Measurements from ENCODE around the gene FKBP9. TPM values are rescaled to one million over a fixed set of nuclear protein-coding genes. Genes with fewer than 3 reads are reported as not detected.

The FKBP9 gene
- total RNA-seq, 1 donor from 2014 or later, result 137 TPM

DNA sequence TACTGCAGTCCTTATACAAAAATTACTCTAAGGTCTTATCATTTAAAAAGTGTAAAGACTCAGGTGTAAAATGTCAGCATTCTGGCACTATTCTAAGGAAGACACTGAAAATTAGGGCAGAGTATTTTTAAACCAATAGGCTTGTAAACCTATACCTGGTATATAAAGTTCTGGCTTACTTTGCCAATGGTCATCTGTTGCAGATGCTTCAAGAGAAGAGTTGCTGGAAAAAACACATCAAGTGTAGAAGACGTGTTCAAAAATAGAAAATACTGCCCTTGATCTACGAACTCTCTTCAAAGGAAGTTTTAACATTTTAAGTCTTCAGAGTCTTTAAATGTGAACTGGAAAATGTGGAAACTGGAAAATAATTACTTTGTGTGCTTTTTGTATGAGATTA is 81.4 kb downstream of the FKBP9 start:
- DNase-seq (ENCODE audit: low read depth), result no peak
- peak overlapping the region; percentile 55 for H3K4me3 ChIP-seq (ENCODE audit: low read depth, low read length)
- TF ChIP-seq, protein P1, sequence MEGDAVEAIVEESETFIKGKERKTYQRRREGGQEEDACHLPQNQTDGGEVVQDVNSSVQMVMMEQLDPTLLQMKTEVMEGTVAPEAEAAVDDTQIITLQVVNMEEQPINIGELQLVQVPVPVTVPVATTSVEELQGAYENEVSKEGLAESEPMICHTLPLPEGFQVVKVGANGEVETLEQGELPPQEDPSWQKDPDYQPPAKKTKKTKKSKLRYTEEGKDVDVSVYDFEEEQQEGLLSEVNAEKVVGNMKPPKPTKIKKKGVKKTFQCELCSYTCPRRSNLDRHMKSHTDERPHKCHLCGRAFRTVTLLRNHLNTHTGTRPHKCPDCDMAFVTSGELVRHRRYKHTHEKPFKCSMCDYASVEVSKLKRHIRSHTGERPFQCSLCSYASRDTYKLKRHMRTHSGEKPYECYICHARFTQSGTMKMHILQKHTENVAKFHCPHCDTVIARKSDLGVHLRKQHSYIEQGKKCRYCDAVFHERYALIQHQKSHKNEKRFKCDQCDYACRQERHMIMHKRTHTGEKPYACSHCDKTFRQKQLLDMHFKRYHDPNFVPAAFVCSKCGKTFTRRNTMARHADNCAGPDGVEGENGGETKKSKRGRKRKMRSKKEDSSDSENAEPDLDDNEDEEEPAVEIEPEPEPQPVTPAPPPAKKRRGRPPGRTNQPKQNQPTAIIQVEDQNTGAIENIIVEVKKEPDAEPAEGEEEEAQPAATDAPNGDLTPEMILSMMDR (conservative IDR thresholded peaks at IDR 0.05; ENCODE audit: low read depth, low read length), result no peak

DNA sequence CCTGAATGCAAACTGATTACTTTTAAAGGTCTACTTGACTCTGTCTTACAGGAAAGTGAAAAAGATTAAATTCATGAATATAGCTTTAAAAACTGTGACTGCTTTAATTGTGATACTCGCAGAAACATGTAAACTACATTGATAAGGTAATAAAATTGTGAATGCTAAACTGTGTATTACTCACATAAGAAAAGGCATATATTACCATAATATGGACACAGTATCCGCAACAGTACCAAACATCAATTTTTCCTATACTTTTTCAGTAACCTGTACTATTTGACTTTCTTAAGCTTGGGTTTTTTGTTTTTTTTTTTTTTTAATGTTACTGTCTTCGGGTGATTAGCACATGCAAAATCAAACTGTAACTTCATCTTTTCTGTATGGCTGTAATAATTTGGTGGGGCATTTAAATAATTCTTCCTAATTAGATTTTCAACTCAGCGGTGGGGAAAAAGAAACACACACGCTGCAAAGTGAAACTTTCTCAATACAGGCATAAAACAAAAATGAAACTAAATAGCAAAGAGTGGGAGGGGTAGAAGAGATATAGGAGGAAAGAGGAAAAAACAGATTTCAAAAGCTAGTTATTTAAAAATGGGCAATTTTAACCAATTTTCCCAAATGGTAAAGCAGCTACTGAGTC is 82.1 kb downstream of the FKBP9 start:
- no peak for DNase-seq (ENCODE audit: low read depth)
- TF ChIP-seq, protein P1 (conservative IDR thresholded peaks at IDR 0.05; ENCODE audit: low read depth, low read length), result no peak
- H3K4me3 ChIP-seq (ENCODE audit: low read depth, low read length), result peak overlapping the region; percentile 55

DNA sequence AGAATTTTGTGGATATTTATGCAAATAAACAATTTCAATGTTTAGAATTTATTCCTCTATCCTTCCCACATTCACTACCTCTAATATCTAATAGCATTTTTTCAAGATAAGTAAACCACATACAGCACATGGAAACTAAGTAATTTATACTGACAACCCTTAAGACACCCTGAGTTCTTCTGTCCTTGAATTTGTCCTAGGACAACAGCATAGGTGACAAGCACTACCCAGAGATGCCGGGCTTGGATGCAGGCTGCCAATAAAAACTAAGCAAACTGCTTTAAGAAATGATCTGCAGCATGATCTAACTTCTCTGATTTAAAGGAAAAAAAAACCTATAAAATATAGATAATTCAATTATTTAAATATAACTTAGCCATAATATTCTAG is 82.7 kb downstream of the FKBP9 start:
- DNase-seq (ENCODE audit: low read depth), result no peak
- peak overlapping the region; percentile 55 for H3K4me3 ChIP-seq (ENCODE audit: low read depth, low read length)
- TF ChIP-seq, protein P1 (conservative IDR thresholded peaks at IDR 0.05; ENCODE audit: low read depth, low read length), result no peak

DNA sequence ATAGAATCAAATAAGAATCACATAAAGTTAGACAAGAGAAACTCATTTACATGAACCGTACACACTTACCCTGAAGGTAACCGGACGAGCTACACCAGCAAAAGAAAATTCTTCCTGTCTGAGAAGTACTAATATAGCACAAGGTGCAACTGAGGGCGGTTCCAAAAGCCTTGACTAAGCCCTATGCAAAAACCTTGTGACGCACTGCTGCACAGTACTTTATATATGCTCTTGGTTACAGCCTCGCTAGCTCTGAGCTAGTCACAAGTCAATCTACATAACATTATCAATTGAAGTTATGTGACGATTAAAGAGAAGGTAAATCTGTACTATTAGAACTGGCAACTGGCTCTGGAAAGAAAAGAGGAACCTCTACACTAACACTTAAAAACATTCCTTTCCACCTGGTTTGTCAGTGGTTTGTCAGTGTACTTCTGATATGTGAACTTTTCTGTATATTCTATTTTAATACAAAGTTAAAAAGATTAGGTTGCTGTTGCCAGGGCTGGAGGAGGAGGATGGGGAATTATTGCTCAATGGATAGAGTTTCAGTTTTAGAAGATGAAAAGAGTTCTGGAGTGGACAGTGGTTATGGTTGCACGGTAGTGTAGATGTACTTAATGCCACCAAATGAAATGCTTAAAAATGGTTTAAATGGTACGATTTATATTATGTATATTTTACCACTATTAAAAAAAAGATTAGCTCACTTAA is 83.7 kb downstream of the FKBP9 start:
- TF ChIP-seq, protein P1 (conservative IDR thresholded peaks at IDR 0.05; ENCODE audit: low read depth, low read length), result no peak
- no peak for DNase-seq (ENCODE audit: low read depth)
- H3K4me3 ChIP-seq (ENCODE audit: low read depth, low read length), result peak overlapping the region; percentile 40

DNA sequence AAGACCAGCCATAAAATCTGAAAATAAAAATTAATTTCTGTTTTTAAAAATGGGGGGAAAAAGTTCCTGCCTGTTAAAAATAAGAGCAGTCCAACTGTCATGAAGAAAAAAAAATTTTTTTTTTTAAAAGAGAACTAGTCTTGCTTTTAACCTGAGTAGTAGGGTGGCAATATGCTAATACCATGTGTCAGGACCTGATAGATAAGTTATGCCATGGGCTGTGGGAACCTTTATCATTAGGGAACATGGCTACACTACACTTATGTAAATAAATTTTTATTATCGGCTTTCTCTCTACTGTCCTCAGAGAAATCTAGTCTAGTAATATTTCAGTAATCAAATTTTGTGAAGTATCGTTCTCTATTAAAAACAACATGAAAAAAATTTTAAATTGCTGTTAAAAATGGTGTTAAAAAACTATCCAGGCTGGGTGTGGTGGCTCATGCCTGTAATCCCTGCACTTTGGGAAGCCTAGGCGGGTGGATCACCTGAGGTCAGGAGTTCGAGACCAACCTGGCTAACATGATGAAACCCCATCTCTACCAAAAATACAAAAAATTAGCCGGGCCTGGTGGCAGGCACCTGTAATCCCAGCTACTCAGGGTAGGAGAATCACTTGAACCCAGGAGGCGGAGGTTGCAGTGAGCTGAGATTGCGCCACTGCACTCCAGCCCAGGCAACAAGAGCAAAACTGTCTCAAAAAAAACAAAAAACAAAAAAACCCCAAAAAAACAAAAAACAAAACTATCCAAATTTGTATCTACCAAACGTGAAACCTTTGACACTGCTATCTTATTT is 84.6 kb downstream of the FKBP9 start:
- TF ChIP-seq, protein P1 (conservative IDR thresholded peaks at IDR 0.05; ENCODE audit: low read depth, low read length), result no peak
- DNase-seq (ENCODE audit: low read depth), result no peak
- H3K4me3 ChIP-seq (ENCODE audit: low read depth, low read length), result no peak overlapping the region

DNA sequence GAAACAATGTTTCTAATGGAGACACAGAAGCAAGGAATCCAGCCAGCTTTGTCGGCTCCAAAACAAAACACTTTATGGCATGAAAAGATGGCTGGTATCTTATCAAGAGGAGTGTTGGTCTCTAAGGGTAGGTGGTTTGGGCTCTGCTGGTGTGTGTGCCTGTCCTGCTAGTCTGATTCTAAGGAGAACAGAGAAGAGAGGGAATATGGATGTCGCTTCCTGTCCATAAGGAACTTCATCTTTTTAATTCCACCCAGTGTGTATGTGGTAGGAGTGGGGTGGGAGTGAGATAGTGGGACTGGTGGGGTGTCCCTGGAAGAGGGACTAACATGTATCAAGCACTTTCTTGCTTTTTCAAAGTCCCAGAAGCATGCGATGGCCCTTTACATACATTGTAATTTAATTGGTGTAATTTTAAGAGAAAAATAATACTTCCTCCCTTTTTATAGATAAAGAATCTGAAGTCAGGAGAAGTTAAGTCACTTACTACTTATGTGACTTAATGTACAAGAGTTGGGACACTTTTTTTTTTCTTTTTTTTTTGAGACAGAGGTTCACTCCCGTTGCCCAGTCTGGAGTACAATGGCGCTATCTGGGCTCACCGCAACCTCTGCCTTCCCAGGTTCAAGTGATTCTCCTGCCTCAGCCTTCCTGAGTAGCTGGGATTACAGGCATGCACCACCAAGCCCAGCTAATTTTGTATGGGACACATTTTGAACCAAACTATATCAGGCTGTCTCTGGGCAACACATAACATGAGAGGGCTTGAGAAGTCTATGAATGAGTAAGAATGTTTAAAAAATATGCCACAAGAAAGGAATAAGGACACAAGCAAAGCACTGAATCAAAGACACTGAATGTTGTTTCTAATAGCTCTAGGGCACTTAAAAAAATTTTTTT is 86.5 kb downstream of the FKBP9 start:
- no peak for DNase-seq (ENCODE audit: low read depth)
- TF ChIP-seq, protein P1 (conservative IDR thresholded peaks at IDR 0.05; ENCODE audit: low read depth, low read length), result no peak
- no peak overlapping the region for H3K4me3 ChIP-seq (ENCODE audit: low read depth, low read length)
